GM19025 (cell line): Measurements from ENCODE around the gene BCKDHA.
A peak's percentile ranks its signal among the peaks of the same experiment; 100 is the strongest.
"Not testable (repeated sequence)": the region's sequence is repeated elsewhere in the genome, so short reads cannot be mapped to it uniquely, and the experiment has no call there.

Experiments
- ATAC-seq: cut with Tn5 transposase; IDR thresholded peaks from one replicate; pipeline ENCODE4 v1.9.1; 2021; ENCODE audit warnings: mild to moderate bottlenecking, low read depth, moderate library complexity; ENCODE audit not compliant: unreplicated experiment

The BCKDHA gene

DNA sequence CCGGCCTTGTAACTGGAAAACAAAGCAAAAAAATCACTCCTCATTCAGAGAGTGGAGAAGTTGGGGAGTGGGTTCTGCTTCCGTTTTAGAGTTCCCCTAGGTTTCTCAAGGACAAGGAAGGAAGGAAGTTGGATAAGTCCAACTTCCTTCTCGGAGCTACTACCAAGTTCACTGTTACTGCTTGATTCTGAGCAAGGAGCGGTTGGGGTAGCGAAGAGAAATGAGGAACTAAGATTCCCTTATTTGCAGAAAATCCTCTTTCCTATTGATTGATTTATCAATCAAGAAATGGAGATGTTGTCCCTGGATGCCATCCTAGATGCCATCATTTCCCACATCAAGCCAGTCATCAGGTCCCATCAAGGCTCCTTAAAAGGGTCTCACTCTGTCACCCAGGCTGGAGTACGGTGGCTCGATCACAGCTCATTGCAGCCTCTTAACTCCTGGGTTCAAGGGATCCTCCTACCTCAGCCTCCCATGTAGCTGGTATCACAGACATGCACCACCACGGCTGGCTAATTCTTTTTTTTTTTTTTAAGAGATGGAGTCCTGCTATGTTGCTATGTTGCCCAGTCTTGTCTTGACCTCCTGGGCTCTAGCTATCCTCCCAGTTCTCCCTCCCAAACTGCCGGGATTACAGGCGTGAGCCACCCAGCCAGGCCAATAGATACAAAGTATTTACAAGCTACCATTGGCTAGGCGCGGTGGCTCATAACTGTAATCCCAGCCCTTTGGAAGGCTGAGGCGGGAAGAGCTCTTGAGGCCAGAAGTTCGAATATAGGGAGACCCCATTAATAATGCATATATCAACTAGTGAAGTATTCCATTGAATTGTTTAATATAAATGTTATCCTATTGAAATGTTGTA, 32.9 kb upstream of the BCKDHA start:
- ATAC-seq = no peak

DNA sequence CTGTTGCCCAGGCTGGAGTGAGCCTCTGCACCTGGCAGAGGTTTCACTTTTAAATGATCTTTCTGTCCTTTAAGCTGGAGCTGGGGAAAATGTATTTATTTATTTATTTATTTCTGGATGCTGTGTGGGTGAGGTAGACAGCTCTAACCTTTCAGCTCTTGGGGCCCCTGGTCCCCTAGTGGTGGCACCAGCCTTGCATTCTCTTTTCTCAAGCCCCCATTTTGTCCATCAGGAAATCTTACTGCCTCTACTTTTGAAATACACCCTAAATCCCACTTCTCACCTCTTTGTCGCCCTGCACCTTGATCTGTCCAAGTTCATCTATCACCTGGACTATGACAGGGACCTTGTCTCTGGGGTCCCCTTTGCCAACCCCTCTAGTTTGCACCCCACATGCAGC, 31.5 kb upstream of the BCKDHA start:
- ATAC-seq = no peak

DNA sequence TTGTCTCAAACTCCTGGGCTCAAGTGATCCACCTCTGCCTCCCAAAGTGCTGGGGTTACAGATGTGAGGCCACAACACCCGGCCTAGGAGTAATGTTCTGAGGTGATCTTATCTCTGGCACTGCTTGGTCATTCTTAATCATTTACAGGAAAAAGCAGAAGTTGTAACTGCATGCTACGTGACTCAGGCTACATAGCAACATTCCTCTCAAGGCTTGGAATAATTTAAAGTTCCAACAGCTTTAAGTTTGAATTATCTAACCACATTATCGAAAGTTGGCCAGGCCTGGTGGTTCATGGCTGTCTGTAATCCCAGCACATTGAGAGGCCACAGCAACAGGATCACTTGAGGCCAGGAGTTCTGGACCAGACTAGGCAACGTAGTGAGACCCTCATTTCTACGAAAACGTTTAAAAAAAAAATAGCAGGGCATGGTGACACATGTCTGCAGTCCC, 29.7 kb upstream of the BCKDHA start:
- ATAC-seq = no peak

DNA sequence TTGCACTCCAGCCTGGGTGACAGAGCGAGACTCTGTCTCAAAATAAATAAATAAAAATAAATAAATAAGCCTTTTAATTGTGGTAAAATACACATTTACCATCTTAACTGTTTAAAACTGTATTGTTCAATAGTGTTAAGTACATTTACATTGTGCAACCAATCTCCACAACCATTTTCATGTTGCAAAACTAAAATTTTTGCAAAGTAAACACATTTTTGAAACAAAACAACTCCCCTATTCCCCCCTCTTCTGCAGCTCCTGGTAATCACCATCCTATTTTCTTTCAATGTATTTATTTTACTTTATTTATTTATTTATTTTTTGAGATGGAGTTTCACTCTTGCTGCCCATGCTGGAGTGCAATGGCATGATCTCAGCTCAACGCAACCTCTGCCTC, 27.8 kb upstream of the BCKDHA start:
- no peak for ATAC-seq

DNA sequence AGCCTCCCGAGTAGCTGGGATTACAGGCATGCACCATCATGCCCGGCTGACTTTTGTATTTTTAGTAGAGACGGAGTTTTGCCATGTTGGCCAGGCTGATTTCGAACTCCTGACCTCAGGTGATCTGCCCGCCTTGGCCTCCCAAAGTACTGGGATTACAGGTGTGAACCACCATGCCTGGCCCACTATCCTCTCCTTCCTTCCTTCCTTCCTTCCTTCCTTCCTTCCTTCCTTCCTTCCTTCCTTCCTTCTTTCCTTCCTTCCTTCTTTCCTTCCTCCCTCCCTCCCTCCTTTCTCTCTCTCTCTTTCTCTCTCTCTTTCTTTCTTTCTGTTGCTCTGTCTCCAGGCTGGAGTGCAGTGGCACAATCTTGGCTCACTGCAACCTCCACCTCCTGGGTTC, 26.5 kb upstream of the BCKDHA start:
- ATAC-seq = not testable (repeated sequence)

DNA sequence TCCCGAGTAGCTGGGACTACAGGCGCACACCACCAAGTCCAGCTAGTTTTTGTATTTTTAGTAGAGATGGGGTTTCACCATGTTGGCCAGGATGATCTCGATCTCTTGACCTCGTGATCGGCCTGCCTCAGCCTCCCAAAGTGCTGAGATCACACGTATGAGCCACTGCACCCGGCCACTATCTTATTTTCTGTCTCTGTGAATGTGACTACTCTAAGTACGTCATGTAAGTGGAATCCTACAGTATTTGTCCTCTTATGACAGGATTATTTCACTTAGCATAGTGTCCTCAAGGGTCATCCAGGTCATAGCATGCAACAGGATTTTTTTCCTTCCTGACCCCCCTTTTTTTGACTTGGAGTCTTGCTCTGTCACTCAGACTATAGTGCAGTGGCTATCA, 26.1 kb upstream of the BCKDHA start:
- no peak for ATAC-seq

DNA sequence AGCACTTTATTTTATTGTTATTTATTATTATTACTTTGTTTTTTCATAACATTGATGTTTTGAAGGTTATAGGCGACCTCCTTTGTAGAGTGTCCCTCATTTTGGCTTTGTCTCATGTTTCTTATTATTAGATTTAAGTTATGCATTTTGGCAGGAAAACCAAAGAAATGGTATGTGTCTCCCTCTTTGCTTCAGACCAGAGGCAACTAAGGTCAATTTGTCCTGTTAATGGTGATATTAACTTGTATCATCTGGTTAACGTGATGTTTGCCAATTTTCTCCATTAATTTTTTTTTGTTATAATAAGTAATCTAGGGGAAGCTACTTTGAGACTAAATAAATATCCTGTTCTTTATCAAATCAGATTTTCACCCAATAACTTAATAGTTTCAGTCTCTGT, 25.1 kb upstream of the BCKDHA start:
- no peak for ATAC-seq

DNA sequence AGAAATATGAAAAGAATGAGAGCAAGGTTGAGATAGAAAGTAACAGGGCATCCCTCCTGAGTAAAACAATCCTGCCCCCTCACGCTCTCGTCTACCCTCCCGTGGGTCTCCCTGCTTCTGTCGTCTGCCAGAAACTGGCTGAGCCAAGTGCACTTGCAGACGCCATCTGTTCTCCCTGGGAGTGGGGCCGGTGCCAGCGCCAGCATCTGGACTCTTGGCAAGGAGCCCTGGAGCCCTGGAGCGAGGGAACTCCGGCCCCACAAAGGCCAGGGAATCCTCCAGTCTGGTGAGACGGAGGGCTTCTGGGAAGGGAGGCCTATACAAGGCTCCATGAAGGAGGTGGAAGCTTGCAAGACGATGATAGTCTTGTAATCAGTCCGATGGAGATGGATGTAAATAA, 23.6 kb upstream of the BCKDHA start:
- no peak for ATAC-seq

DNA sequence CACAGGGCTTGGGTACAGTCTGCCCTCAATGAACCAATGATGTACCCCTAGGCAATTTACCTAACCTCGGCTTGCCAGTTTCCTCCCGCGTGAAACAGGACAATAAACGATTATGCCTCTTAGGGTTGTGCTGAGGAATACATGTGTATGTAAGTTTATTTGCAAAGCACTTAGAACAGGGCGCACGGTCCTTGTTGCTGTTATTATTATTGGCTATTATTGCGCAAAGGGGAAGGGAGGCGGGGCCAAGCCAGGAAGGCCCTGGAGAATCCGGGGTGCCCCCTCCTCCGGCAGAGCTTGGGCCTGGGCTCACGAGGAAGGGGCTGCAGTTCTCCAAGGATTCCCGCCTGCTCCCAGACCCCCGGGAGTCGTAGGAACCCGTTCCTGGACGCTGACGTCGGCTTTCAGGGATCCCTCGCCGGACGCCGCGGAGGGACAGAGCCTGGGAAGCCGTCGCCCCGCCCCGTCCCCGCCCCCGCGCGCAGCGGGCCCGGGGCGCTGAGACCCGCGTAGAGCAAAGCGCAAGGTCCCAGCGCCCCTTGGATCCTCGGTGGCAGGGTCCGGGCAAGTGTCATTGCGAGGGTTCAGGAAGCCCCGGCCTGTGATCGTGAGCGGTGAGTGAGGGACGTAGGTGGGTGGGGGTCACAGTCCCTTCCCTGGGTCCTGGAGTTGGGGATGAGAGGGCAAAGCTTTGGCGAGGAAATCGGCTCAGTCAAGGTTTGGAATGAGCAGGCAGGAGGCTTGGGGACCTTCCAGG, 21.2 kb upstream of the BCKDHA start, which contains the start of gene TMEM91:
Gene TMEM91 (plus strand): TSS at position 293 of the 757 bp plus-strand sequence. CDS start 1,777 bp downstream, outside the sequence.
- no peak for ATAC-seq

DNA sequence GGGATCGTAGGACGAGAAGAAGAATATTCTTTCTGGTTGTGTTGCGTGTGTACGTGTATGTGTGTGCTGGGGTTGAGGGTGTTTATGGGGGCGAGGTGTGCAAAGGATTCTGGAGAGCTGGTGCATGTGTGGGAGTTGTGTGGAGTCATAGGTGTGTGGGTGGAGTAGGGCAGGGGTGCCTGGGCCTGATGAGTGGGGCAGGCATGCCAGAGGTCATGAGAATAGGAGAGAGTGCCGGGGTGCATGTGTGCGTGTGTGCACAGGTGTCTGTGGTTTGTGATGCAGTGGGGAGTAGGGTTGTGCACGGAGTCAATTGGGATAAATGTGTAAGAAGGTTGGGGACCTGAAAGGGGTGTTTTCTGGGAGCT, 20.6 kb upstream of the BCKDHA start:
- no peak for ATAC-seq

DNA sequence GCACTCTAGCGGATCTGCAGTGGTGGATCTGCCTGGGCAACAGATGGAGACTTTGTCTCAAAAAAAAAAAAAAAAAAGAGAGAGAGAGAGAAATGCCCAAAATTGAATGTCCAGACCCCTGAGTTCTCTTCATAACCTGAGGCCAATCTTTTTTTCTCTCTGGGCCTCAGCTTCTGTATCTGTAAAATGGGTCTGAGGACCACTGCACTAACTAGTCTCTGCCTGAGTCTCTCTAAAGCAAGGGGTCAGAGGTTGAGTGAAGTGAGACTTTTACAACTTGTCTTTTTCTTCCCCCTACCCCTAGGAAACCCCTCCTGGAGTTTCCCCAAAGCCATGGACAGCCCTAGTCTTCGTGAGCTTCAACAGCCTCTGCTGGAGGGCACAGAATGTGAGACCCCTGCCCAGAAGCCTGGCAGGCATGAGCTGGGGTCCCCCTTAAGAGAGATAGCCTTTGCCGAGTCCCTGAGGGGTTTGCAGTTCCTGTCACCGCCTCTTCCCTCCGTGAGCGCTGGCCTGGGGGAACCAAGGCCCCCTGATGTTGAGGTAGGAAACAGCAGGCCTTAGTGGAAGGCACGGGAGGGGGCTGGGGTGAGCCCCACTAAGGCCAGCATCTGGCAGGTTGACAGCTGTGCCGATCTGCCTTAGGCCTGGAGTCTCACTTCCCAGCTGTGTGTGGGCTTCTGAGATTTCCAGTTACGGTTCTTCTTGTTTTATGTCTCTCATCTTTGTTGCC, 19.5 kb upstream of the BCKDHA start:
- ATAC-seq = peak; percentile 44

DNA sequence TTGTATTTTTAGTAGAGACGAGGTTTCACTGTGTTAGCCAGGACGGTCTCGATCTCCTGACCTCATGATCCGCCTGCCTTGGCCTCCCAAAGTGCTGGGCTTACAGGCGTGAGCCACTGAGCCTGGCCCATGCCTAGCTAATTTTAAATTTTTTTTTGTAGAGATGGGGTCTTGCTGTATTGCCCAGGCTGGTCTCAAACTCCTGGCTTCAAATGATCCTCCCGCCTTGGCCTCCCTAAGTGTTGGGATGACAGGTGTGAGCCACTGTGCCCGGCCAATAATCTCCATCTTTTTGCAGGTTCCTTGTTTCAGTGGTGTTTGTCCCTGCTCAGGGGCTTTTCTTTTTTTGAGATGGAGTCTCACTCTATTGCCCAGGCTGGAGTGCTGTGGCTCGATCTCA, 16.1 kb upstream of the BCKDHA start:
- not testable (repeated sequence) for ATAC-seq

DNA sequence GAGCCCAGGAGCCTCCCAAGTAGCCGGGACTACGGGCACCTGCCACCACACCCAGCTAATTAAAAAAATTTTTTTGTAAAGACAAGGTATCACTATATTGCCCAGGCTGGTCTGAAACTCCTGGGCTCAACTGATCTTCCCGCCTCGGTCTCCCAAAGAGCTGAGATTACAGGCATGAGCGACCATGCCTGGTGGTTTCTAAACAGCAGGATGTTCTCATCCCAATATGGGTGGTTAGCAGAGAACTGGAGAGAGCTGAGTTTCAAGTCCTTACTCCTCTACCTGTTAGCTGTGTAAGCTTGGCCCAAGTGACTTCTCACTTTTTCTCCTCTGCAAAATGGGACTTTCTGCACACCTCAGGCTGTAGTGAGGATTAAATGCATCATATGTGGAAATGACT, 13.3 kb upstream of the BCKDHA start:
- ATAC-seq = no peak

DNA sequence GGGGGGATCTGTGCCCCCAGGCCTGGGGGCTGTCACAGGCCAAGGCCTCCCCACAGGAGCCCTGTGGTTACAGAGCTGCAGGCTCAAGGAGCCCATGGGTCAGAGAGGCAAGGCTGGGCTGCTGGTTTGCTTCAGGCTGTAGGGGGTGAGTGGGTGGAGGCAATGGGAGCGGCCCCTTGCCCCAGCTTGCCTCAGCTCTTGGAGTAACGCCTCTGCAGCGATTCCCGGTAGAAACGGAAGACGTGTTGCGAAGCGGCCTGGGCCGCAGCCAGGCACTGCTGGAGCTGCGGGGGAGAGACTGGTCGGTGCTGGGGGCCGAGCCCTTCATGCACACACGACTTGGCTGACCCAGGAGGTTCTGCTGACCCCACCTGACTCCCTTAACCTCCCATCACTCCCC, 11.2 kb upstream of the BCKDHA start:
- ATAC-seq = no peak

DNA sequence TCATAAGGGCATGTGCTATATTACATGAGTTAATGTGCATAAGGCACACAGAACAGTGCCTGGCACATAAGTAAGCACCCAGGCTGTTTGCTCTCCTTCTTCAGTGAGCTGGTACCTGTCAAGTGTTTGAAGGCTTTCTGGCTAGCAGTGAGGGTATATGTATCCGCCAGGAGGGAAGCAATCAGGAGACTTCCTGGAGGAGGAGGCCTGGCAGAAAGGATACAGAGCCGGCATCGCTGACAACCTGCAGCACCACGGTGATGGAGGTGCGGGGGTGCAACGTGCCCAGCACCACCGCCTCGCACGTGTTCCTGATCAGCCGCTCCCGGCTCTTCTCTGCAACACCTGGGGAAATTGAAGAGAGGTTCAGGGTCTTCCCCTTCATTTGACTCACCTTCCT, 6.0 kb upstream of the BCKDHA start:
- ATAC-seq = no peak

DNA sequence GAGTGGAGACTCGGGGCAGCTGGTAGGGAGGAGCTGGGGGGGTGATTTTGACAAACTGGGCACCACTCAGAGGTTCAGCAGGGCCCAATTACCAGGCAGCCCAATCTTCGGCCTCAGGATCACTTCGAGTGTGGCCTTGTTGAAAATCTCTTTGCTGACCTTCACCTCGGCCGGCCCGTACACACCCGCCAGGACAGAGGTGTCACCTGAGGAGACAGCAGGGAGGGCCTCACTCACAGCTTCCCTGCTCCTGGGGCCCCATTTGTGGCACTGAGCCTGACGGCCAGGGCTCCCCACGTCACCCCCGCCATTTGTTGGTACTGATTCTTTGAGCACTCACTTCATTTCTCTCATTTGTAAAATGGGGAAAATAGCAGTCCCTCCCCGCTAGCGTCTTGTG, 4.8 kb upstream of the BCKDHA start:
- no peak for ATAC-seq

DNA sequence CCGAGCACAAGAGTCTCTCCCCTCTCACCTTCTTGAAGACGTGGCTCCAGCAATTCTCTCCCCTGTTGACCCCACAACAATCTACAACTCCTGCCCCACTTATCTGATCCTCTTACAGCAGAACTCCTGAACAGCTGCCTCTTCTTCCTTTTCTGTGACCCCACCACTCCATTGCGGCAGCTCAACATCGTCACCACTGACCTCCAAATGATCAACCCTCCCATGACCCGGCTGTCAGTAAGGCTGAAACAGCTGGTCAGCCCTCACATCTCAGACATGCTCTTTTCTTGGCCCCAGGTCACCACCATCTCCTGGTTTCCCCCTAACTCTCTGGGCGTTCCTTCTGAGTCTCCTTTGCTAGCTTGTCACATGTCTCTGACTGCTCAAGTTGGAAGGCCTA, 2.3 kb upstream of the BCKDHA start:
- no peak for ATAC-seq

DNA sequence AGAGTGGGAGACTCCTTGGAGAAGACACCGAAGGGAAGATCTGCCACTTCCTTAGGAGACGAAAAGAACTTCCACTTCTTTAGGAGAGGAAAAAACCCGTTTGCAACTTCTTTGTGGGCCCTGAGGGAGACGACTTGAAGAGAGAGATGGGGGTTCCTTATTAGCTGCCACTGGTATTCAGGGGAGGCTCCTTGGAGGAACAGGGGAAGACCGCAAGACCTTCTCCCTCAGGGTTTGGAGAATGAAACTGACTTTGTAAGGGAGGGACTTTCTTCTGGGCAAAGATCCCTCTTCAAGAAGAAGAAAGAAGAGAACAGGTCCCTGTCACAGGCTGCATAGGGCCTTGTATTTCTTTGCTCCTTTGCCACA, 416 bp downstream of the BCKDHA start:
- ATAC-seq = no peak

DNA sequence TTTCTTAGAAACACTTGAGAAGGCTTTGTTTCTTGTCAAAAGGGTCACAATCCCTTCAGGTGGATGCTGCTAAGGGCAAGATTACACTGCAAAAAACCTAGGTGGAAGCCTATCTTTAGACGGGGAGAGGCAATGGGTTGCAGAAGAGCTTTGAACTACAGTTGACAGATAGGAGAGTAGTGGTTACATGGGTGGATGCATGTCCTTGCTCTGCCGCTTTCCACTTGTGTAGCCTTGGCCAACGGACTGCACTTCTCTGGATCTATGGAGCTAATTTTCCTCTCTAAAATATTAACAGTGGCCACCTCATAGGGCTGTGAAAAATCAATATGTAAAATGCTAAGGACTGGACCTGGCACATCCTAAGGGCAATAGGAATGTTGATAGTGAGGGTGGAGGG, 980 bp downstream of the BCKDHA start:
- ATAC-seq = no peak

DNA sequence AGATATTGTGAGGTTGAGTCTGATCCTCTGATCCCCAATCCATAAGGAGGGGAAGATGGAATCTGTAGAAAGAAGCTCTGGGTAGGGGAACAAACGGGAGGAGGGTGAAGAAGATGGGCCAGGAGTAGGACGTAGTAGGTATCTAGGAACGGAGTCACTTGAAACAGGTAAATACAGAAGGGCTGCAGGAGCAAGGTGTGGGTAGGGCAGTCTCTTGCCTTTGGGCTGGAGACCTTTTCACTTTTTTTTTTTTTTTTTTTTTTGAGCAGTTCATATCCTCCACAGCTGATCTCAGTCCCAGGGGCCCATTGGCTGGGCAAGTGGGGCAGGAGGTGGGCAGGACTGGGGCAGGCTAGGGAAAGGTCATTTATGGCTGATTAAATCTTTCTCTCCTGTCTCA, 1.5 kb downstream of the BCKDHA start:
- no peak for ATAC-seq

DNA sequence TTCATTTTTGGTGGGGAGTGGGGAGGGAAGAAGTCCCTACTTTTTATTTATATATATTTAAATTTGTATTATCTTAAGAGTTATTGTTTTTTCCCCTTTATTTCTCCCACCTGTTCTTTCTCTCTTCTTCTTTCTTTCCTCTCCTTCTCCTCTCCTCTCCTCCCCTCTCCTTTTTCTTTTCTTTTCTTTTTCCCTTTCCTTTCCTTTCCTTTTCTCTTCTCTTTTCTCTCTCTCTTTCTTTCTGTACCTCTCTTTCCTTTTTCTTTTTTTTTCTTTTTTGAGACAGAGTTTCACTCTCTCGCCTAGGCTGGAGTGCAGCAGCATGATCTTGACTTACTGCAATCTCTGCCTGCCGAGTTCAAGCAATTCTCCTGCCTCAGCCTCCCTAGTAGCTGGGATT, 1.9 kb downstream of the BCKDHA start:
- ATAC-seq = no peak
